GM19035 (cell line): ENCODE results near the gene ATP8B1.
"Not testable (repeated sequence)": the region's sequence is repeated elsewhere in the genome, so short reads cannot be mapped to it uniquely, and the experiment has no call there.

Experiments used
- ATAC-seq: cut with Tn5 transposase; IDR thresholded peaks from one replicate; pipeline ENCODE4 v1.9.1; 2021; ENCODE audit not compliant: unreplicated experiment

ATP8B1 gene

DNA sequence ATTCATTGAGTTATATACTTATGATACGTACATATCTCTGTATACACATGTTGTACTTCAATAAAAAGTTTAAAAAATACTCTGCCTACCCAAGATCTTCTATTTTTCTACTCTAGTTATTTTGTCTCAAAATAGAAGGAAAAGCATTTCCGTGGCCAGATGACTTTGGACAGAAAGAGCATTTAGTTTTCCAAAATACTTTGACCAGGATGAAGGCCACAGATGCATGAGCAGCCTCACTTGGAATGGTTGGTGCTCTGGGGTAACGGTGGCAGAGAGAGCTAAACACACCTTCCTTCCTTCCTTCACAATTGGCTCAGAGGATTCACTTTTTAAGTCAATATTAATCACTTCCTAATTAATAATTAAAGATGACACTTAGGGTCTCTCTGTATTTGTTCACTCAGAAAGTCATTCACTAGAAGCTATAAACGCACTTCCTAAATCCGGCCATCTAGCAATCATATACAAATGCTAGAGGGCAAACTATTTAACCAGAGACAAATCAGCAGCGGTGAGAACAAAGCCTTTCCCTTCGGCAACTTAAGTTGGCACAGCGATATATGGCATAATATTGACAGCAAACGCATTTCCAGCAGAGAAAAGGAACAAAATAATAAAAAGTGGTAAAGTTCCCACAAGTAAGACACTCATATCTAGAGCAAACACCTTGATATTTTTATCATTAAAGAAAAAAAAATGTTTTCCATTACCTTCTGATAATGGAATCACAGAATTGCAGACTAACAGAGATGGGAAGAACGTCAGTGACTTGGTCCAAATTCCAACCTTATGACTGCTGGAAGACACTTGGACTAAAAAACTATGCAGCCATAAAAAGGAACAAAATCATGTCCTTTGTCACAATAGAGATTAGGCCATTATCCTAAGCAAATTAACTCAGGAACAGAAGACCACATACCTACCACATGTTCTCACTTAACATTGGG is 125.6 kb downstream of the ATP8B1 start:
- no peak for ATAC-seq

DNA sequence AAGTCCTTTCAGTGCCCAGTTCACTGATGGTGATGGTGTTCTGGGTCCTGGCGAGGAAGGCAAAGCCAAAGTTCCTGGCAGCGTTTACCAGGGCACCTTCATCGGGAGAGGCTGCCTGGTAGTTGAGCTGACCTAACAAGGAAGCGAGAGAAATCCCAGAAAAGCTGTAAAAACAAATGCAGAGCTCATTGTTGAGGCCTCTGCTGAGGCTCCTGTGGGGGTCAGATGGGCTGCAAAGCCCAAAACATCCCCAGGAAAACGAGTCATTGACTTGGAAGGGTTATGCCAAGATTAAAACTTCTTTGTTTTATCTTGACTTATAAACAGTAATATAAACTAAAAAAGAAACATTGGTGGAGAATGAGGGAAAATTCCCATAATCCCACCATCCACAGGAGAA is 128.2 kb downstream of the ATP8B1 start:
- ATAC-seq: no peak

DNA sequence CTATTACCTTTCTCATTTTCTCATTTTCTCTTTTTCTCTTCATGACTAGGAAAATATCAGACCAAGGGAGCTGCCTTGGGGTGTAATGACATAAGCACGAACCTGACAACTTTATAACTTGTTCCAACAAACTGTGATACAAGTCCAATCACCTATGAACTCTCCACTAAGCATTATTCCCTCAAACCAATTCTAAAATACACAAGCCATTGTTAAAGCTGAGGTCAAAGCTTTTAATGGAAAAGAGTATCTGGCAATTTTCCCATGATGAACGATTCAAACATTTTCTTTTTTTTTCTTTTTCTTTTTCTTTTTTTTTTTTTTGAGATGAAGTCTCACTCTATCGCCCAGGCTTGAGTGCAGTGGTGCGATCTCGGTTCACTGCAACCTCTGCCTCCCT is 133.1 kb downstream of the ATP8B1 start:
- ATAC-seq: no peak

GRCh38 chr18:57668021-57668420 is 135.1 kb downstream of the ATP8B1 start:
- ATAC-seq: no peak

DNA sequence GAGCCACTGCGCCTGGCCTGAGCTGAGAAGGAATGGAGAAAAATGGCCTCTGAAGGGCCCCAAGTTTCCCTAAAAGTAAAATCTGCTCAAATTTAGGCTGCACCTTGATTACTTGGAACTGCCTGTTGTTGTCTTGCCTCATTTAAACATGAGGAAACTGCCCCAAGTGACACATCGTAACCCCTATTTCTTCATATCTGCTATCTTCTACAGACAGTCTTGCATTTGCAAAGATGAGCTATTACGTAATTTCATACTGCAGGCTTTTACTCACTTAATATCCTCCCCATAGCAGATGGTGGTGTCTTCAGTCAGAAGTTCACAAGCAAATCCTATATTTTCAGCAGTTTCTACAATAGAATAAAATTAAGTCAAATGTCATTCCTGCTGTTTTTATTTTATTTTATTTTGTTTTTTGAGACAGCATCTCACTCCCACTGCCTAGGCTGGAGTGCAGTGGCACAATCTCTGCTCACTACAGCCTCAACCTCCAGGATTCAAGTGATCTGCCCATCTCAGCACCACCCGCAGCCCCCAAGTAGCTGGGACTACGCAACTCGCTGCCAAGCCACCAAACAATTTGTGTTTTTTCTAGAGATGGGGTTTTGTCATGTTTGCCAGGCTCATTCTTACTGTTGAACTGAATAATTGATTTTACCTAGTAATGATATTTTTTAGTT is 136.2 kb downstream of the ATP8B1 start:
- ATAC-seq: no peak

GRCh38 chr18:57664568-57665165 is 138.4 kb downstream of the ATP8B1 start:
- ATAC-seq: no peak

DNA sequence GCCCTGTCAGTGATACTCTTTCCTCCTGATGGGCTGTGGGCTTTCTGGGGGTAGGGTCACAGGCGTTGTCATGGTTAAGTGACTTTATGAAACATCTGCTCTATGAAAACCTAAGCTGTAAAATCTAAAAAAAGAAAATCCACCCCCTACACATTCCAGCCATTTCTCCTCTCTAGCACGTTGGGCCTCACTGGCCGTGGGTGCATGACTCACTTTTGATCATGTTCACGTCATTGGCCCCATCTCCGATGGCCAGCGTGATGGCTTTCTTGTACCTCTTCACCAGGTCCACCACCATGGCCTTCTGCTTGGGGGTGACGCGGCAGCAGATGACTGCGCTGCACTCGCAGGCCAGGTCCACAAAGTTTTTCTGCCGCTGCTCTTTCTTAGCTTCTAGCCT is 142.2 kb downstream of the ATP8B1 start:
- ATAC-seq: no peak

DNA sequence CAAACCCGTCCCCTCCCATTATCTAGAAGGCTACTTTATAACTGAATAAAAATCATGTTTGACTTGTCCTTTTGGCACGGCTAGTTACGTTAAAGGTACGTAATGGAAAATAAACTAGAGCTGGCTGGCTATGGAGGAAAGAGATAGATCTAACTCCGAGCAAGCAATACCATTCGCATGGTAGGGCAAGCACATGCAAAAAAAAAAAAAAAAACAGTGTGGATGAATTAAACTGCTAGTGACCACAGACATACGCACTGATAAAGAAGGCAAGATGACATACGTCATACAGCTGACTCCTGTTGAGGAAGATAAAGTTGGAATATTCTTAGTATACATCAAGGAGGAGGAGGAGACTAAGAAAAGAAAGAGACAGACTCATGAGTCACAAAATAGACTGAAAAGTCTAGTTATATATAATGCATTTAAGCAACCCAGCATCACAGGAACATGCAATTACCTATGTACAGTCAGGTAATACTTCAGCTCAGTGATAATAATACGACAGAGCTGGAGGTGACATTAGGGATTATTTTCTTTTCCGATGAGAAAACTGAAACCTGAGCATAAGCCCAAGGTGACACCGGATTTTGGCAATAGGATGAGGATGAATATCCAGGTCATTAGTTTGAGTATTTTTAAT is 143.5 kb downstream of the ATP8B1 start:
- ATAC-seq: no peak

DNA sequence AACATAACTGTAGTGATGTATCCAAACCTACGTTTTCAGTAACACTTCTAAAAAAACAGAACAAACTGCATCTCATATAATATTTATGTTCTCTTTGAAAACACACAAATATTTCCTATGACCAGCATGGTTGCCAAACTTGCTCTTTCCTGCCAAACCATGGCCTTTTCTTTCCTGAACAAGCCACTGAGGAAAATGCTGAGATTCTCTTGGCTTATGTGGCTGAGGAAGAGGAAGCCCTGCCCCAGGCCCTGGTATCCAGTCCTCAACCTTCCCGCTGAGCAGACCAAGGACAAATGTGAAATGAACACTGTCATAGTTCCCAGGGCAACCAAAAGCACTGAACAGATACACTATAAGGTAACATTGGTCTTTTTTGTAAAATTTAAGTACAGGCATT is 145.6 kb downstream of the ATP8B1 start:
- ATAC-seq: no peak

DNA sequence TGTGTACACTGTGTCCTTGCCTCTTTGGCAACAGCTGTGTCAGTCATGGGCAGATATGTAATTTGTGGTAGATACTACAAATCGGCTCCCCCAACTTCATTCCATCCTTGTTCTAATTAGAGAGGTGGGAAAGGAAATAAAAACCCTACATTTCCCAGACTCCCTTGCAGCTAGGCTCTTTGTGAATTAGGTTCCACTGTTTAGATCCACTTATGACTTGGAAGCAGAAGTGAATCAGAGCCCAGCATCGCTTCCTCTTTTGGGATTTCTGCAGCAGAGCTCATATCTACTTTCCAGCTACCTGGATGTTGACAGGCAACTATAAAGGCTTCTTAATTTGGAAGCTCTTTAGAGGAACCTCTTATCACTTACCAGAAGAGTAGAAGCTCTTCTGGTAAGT is 147.4 kb downstream of the ATP8B1 start:
- no peak for ATAC-seq

DNA sequence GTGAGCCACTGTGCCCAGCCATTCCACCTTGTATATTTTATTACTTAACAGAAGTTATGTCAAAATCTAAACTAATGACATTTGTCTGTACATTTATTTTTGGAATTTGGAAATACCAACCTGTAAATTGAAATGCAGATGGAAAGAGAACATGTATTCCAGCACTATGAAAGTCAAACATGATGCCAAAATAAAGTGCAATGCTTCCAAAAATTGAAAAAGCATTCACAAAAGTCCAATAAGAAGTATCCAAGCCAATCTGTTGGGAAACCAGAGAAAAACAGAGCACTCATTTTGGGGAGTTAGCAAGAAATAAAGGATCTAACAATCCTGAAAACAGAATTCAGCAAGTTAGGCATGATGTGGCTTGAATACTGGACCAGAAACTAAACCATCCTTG is 151.2 kb downstream of the ATP8B1 start:
- no peak for ATAC-seq

DNA sequence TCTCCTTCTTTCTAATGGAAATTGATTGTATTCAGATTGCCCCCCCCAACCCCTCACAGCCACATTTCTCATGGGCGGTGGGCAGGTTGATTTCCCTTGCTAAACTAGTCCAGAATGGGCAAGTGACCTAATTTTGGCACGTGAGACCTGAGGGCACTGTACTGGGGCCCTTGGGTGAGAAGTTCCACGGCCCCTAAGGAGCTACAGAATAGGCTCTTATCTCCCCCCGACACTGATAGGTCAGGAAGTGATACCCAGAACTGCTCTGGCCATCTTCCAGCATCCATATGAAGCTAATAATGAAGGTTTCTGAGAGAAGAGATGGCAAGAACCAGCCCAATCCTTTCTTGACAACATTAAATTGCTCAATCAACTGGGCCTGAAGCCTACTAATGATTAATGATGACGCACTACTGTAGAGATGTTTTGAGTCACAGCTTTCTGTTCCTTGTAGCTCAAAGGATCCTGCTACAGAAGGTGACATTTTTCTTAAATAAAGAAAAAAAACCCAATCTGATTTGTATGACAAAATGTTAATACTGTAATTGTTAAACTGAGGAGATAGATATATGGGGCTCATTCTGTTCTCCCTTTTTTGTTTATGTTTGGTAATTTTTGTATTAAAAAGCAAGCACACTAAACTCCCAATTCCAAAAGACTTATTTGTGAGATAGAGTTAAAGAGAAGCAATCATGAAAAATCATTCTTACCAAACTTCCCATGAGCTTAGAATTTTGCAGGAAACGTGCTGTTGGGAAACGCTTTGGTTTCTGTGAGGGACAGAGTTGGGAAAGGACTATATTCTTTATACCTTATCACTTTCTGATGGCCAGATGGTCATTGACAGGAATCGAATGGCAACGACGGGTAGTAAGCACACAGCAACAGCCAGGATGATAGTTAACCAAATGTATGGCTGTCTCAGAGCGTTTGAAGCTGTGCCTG is 153.3 kb downstream of the ATP8B1 start:
- ATAC-seq: peak; percentile 86

DNA sequence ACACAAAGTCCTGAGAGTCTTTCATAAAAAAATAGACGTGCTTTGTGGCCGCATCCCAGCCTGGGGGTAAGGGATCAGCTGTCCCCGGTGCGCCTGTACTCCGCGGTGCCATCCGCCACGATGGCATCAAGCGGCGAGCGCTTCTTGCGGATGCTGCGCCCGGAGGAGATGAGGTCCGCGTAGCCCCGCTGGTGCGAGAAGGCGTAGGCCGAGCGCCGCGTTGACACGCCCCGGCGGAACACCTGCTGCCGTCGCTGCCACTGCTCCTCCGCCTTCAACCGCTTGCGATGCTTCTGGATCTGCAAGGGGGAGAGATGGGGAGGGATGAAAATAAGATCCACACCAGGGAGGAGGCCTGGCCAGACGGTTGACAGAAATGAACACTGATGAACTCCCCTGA is 154.7 kb downstream of the ATP8B1 start:
- ATAC-seq: no peak

DNA sequence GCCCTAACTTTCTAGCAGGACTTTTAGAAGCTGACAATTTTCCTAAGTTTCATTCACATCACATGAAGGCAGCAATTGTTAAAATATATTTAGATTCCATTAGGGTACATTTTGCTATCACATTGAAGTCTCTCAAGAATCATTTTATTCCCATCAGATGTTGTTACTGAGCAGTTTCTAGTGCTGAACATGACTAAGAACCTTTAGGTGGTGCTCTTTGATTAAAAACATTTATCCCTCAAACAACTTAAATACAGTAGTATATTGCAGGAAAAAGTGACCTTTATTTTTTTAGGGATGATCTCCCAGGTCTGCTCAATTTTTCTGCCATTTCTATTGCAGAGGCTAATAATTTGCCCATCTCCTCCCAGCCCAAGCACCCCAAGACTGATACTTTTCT is 158.6 kb downstream of the ATP8B1 start:
- ATAC-seq: no peak

GRCh38 chr18:57643726-57644125 is 159.4 kb downstream of the ATP8B1 start:
- ATAC-seq: not testable (repeated sequence)

DNA sequence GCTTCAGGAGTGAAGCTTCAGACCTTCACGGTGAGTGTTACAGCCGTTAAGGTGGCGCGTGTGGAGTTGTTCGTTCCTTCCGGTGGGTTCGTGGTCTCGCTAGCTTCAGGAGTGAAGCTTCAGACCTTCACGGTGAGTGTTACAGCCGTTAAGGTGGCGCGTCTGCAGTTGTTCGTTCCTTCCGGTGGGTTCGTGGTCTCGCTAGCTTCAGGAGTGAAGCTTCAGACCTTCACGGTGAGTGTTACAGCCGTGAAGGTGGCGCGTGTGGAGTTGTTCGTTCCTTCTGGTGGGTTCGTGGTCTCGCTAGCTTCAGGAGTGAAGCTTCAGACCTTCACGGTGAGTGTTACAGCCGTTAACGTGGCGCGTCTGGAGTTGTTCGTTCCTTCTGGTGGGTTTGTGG is 160.7 kb downstream of the ATP8B1 start:
- ATAC-seq: not testable (repeated sequence)

GRCh38 chr18:57640749-57641148 is 162.4 kb downstream of the ATP8B1 start:
- no peak for ATAC-seq

GRCh38 chr18:57640236-57640635 is 162.9 kb downstream of the ATP8B1 start:
- no peak for ATAC-seq

- no peak for ATAC-seq
Measured at GRCh38 chr18:57635003-57635822, 167.9 kb downstream of the ATP8B1 start.
